GM23338 (cell line): ENCODE data around the gene ENPP1. TPM values are rescaled to one million over a fixed set of nuclear protein-coding genes. Genes with fewer than 3 reads are reported as not detected.

Experiments
- ATAC-seq: fragments of 200-7000 bp; cut with Tn5 transposase; 3 replicates; pipeline ENCODE4 v1.9.1; 2020
- DNase-seq: peaks from one replicate; pipeline ENCODE4 v3.0.0-alpha.2; 2015; ENCODE audit warnings: low spot score
- H2AFZ ChIP-seq: fragments of 200-600 bp; sonication (generic); 2 replicates; pipeline ENCODE4 v1.8.0; 2016; ENCODE audit warnings: antibody characterized with exemption, mild to moderate bottlenecking, moderate library complexity
- H3F3A ChIP-seq: fragments of 200-600 bp; sonication (generic); replicated peaks from 2 replicates; pipeline ENCODE4 v1.8.0; 2017; ENCODE audit warnings: antibody characterized with exemption, mixed run types, low read depth
- H3K27ac ChIP-seq: fragments of 200-600 bp; sonication (generic); 2 replicates; pipeline ENCODE4 v1.6.1; 2016; ENCODE audit warnings: low read depth
- H3K27me3 ChIP-seq: fragments of 200-600 bp; sonication (generic); 2 replicates; pipeline ENCODE4 v1.8.0; 2016; ENCODE audit warnings: mild to moderate bottlenecking, mixed run types, moderate library complexity; ENCODE audit not compliant: insufficient read depth
- H3K36me3 ChIP-seq: fragments of 200-600 bp; sonication (generic); 2 replicates; pipeline ENCODE4 v1.8.0; 2016; ENCODE audit warnings: mild to moderate bottlenecking; ENCODE audit not compliant: insufficient read depth
- H3K4me1 ChIP-seq: fragments of 200-600 bp; sonication (generic); 2 replicates; pipeline ENCODE4 v1.8.0; 2016; ENCODE audit warnings: mild to moderate bottlenecking, moderate library complexity; ENCODE audit not compliant: insufficient read depth
- H3K4me2 ChIP-seq: fragments of 200-600 bp; sonication (generic); 2 replicates; pipeline ENCODE4 v1.7.1; 2017; ENCODE audit warnings: mixed run types
- H3K4me3 ChIP-seq: fragments of 200-600 bp; sonication (generic); 2 replicates; pipeline ENCODE4 v1.6.1; 2016; ENCODE audit warnings: mixed run types
- H3K79me2 ChIP-seq: fragments of 200-600 bp; sonication (generic); replicated peaks from 2 replicates; pipeline ENCODE4 v1.8.0; 2017; ENCODE audit warnings: mild to moderate bottlenecking; ENCODE audit not compliant: insufficient read depth
- H3K9me2 ChIP-seq: fragments of 200-600 bp; sonication (generic); 2 replicates; pipeline ENCODE4 v1.8.0; 2017; ENCODE audit not compliant: insufficient read depth
- H4K20me1 ChIP-seq: fragments of 200-600 bp; sonication (generic); replicated peaks from 2 replicates; pipeline ENCODE4 v1.8.0; 2017; ENCODE audit warnings: mild to moderate bottlenecking; ENCODE audit not compliant: insufficient read depth
- H3K27ac Mint-ChIP-seq: 2 replicates; pipeline ENCODE4 v1.8.0; 2020; ENCODE audit warnings: inconsistent platforms, mild to moderate bottlenecking, moderate library complexity, mixed read lengths
- H3K27me3 Mint-ChIP-seq: 3 replicates; pipeline ENCODE4 v1.8.0; 2022; ENCODE audit warnings: low read depth, mild to moderate bottlenecking, moderate library complexity, mixed read lengths, inconsistent platforms; ENCODE audit not compliant: insufficient read depth, poor library complexity
- H3K36me3 Mint-ChIP-seq: 3 replicates; pipeline ENCODE4 v1.8.0; 2021; ENCODE audit warnings: low read depth, mild to moderate bottlenecking, inconsistent platforms, moderate library complexity, mixed read lengths
- H3K4me1 Mint-ChIP-seq: 3 replicates; pipeline ENCODE4 v1.8.0; 2020; ENCODE audit warnings: mild to moderate bottlenecking, inconsistent platforms, mixed read lengths
- H3K4me3 Mint-ChIP-seq: 3 replicates; pipeline ENCODE4 v1.8.0; 2021; ENCODE audit warnings: moderate library complexity, mild to moderate bottlenecking, inconsistent platforms, mixed read lengths
- H3K9me3 Mint-ChIP-seq: 3 replicates; pipeline ENCODE4 v1.8.0; 2020; ENCODE audit warnings: moderate library complexity, mild to moderate bottlenecking, inconsistent platforms, mixed read lengths
- CREB1 ChIP-seq: fragments of 250-450 bp; sonication (Bioruptor Pico); IDR thresholded peaks from 2 replicates; pipeline ENCODE4 v1.5.0; 2020; ENCODE audit warnings: low read depth, mild to moderate bottlenecking, moderate library complexity
- EZH2 ChIP-seq: fragments of 200-600 bp; sonication (generic); IDR thresholded peaks from one replicate; pipeline ENCODE4 v1.8.0; 2017; ENCODE audit warnings: antibody characterized with exemption, mild to moderate bottlenecking, low read depth; ENCODE audit not compliant: unreplicated experiment
- EZH2phosphoT487 ChIP-seq: fragments of 200-600 bp; sonication (generic); IDR thresholded peaks from one replicate; pipeline ENCODE4 v1.8.1; 2018; ENCODE audit warnings: antibody characterized with exemption; ENCODE audit not compliant: unreplicated experiment
- JUNB ChIP-seq: IDR thresholded peaks from one replicate; pipeline ENCODE4 v1.6.1; 2016; ENCODE audit warnings: antibody characterized with exemption; ENCODE audit not compliant: unreplicated experiment
- NANOG ChIP-seq: IDR thresholded peaks from 2 replicates; pipeline ENCODE4 v1.6.1; 2016; ENCODE audit warnings: antibody characterized with exemption, borderline replicate concordance
- STAT1 ChIP-seq: IDR thresholded peaks from one replicate; pipeline ENCODE4 v1.6.1; 2016; ENCODE audit warnings: antibody characterized with exemption; ENCODE audit not compliant: unreplicated experiment
- ZNF114 ChIP-seq: fragments of 250-450 bp; sonication (Bioruptor Pico); IDR thresholded peaks from 2 replicates; pipeline ENCODE4 v1.5.0; 2020; ENCODE audit warnings: mild to moderate bottlenecking, moderate library complexity
- ZNF331 ChIP-seq: fragments of 250-450 bp; sonication (Bioruptor Pico); IDR thresholded peaks from 2 replicates; pipeline ENCODE4 v1.5.0; 2020; ENCODE audit warnings: low read depth, mild to moderate bottlenecking, moderate library complexity
- polyA plus RNA-seq: library from polyadenylated mRNA; unstranded; fragments of >200 nt; fragmentation: Nextera tagmentation; extraction: Ambion mirVana; gene quantifications from 2 replicates; pipeline ENCODE4 v1.2.1, GENCODE V29; 2016
- total RNA-seq: library from RNA; depleted of rRNA; stranded (reverse); fragments of >200 nt; shearing (Covaris generic); gene quantifications from 2 replicates; pipeline ENCODE4 v1.2.3, GENCODE V29; 2014
- TF ChIP-seq, protein P1 (sequence below), 2 experiments: fragments of 200-600 bp in 1 of 2; sonication (generic) in 1 of 2; conservative IDR thresholded peaks; 2 replicates each; pipeline versions ENCODE4 v1.5.1 to v1.6.1; 2016 to 2017; ENCODE audit warnings: antibody characterized with exemption in 2 of 2, low read depth in 2 of 2, mild to moderate bottlenecking in 2 of 2, moderate library complexity in 1 of 2
- TF ChIP-seq, protein P2 (sequence below): IDR thresholded peaks from 2 replicates; pipeline ENCODE4 v1.6.1; 2016; ENCODE audit warnings: antibody characterized with exemption
- TF ChIP-seq, protein P3 (sequence below): IDR thresholded peaks from one replicate; pipeline ENCODE4 v1.6.1; 2018; ENCODE audit warnings: antibody characterized with exemption; ENCODE audit not compliant: unreplicated experiment
- TF ChIP-seq, protein P4 (sequence below): fragments of 250-450 bp; sonication (Bioruptor Pico); IDR thresholded peaks from 2 replicates; pipeline ENCODE4 v1.5.0; 2020; ENCODE audit warnings: mild to moderate bottlenecking, moderate library complexity

ENPP1 gene
- total and polyA plus RNA-seq, 2 experiments from 2014 or later = 17.3 to 46.9 TPM

DNA sequence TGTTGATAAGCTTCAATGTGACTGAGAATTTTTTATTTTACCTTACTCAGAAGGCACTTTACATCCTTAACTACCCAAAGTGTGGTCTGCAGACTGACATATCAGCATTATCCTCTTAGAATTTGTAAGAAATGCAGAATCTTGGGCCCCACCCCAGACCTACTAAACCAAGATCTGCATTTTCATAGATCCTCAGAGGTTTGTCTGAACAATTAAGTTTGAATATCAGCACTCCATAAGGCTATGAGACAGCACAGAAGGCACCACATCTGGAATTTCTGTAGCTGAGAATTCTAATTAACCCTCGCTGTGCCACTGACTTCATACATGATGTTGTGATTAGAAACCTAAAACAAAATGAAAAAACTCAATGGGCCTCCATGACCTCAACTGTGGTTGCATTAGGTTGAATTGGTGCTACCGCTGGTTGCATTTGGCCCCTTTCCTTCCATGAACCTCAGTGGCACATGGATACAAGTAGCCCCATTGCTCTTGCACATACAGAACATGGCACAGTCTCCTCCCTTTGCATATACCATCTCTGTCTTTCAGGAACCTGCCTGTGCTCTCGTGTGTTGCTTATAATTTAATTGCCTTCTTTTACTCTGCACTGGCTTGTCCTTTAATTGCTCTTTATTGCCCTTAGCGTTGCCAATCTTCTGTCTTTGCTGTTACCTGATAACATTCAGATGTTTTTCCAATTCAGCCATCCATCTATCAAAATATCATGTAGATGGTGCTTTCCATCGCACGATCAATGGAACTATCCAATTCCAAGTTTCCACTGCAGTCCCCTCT, 13.4 kb downstream of the ENPP1 start:
- H3K4me2 ChIP-seq = no peak overlapping the region
- Mint-ChIP-seq H3K4me3 (no peak overlapping the region), H3K36me3 (peaks cover 3% of the 10 kb centered on the region; the same call in 1 of the 3 replicates), H3K27ac (no peak overlapping the region), H3K27me3 (no peaks in the 10 kb centered on the region), H3K4me1 (peaks cover 7% of the 10 kb centered on the region), H3K9me3 (no peaks in the 10 kb centered on the region)
- H3K4me3 ChIP-seq = no peak overlapping the region
- H3K27ac ChIP-seq = no peak overlapping the region
- H4K20me1 ChIP-seq = peaks cover 5% of the 10 kb centered on the region
- DNase-seq (no peak), ATAC-seq (no peak)
- no peak overlapping the region for H2AFZ ChIP-seq
- H3K27me3 ChIP-seq = no peaks in the 10 kb centered on the region
- no peaks in the 10 kb centered on the region for H3F3A ChIP-seq
- peaks cover 8% of the 10 kb centered on the region for H3K4me1 ChIP-seq
- TF ChIP-seq STAT1 (no peak), EZH2 (no peak), JUNB (no peak), EZH2phosphoT487 (no peak), ZNF114 (CRISPR knock-in tag) (no peak), CREB1 (no peak), ZNF331 (CRISPR knock-in tag) (no peak), NANOG (no peak)
- TF ChIP-seq, protein P1, sequence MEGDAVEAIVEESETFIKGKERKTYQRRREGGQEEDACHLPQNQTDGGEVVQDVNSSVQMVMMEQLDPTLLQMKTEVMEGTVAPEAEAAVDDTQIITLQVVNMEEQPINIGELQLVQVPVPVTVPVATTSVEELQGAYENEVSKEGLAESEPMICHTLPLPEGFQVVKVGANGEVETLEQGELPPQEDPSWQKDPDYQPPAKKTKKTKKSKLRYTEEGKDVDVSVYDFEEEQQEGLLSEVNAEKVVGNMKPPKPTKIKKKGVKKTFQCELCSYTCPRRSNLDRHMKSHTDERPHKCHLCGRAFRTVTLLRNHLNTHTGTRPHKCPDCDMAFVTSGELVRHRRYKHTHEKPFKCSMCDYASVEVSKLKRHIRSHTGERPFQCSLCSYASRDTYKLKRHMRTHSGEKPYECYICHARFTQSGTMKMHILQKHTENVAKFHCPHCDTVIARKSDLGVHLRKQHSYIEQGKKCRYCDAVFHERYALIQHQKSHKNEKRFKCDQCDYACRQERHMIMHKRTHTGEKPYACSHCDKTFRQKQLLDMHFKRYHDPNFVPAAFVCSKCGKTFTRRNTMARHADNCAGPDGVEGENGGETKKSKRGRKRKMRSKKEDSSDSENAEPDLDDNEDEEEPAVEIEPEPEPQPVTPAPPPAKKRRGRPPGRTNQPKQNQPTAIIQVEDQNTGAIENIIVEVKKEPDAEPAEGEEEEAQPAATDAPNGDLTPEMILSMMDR (conservative IDR thresholded peaks at IDR 0.05; ENCODE audit: low read depth in 2 of 2) = no peak
- TF ChIP-seq, protein P2, sequence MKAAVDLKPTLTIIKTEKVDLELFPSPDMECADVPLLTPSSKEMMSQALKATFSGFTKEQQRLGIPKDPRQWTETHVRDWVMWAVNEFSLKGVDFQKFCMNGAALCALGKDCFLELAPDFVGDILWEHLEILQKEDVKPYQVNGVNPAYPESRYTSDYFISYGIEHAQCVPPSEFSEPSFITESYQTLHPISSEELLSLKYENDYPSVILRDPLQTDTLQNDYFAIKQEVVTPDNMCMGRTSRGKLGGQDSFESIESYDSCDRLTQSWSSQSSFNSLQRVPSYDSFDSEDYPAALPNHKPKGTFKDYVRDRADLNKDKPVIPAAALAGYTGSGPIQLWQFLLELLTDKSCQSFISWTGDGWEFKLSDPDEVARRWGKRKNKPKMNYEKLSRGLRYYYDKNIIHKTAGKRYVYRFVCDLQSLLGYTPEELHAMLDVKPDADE = no peak
- TF ChIP-seq, protein P3, sequence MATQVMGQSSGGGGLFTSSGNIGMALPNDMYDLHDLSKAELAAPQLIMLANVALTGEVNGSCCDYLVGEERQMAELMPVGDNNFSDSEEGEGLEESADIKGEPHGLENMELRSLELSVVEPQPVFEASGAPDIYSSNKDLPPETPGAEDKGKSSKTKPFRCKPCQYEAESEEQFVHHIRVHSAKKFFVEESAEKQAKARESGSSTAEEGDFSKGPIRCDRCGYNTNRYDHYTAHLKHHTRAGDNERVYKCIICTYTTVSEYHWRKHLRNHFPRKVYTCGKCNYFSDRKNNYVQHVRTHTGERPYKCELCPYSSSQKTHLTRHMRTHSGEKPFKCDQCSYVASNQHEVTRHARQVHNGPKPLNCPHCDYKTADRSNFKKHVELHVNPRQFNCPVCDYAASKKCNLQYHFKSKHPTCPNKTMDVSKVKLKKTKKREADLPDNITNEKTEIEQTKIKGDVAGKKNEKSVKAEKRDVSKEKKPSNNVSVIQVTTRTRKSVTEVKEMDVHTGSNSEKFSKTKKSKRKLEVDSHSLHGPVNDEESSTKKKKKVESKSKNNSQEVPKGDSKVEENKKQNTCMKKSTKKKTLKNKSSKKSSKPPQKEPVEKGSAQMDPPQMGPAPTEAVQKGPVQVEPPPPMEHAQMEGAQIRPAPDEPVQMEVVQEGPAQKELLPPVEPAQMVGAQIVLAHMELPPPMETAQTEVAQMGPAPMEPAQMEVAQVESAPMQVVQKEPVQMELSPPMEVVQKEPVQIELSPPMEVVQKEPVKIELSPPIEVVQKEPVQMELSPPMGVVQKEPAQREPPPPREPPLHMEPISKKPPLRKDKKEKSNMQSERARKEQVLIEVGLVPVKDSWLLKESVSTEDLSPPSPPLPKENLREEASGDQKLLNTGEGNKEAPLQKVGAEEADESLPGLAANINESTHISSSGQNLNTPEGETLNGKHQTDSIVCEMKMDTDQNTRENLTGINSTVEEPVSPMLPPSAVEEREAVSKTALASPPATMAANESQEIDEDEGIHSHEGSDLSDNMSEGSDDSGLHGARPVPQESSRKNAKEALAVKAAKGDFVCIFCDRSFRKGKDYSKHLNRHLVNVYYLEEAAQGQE = no peak
- TF ChIP-seq, protein P4, sequence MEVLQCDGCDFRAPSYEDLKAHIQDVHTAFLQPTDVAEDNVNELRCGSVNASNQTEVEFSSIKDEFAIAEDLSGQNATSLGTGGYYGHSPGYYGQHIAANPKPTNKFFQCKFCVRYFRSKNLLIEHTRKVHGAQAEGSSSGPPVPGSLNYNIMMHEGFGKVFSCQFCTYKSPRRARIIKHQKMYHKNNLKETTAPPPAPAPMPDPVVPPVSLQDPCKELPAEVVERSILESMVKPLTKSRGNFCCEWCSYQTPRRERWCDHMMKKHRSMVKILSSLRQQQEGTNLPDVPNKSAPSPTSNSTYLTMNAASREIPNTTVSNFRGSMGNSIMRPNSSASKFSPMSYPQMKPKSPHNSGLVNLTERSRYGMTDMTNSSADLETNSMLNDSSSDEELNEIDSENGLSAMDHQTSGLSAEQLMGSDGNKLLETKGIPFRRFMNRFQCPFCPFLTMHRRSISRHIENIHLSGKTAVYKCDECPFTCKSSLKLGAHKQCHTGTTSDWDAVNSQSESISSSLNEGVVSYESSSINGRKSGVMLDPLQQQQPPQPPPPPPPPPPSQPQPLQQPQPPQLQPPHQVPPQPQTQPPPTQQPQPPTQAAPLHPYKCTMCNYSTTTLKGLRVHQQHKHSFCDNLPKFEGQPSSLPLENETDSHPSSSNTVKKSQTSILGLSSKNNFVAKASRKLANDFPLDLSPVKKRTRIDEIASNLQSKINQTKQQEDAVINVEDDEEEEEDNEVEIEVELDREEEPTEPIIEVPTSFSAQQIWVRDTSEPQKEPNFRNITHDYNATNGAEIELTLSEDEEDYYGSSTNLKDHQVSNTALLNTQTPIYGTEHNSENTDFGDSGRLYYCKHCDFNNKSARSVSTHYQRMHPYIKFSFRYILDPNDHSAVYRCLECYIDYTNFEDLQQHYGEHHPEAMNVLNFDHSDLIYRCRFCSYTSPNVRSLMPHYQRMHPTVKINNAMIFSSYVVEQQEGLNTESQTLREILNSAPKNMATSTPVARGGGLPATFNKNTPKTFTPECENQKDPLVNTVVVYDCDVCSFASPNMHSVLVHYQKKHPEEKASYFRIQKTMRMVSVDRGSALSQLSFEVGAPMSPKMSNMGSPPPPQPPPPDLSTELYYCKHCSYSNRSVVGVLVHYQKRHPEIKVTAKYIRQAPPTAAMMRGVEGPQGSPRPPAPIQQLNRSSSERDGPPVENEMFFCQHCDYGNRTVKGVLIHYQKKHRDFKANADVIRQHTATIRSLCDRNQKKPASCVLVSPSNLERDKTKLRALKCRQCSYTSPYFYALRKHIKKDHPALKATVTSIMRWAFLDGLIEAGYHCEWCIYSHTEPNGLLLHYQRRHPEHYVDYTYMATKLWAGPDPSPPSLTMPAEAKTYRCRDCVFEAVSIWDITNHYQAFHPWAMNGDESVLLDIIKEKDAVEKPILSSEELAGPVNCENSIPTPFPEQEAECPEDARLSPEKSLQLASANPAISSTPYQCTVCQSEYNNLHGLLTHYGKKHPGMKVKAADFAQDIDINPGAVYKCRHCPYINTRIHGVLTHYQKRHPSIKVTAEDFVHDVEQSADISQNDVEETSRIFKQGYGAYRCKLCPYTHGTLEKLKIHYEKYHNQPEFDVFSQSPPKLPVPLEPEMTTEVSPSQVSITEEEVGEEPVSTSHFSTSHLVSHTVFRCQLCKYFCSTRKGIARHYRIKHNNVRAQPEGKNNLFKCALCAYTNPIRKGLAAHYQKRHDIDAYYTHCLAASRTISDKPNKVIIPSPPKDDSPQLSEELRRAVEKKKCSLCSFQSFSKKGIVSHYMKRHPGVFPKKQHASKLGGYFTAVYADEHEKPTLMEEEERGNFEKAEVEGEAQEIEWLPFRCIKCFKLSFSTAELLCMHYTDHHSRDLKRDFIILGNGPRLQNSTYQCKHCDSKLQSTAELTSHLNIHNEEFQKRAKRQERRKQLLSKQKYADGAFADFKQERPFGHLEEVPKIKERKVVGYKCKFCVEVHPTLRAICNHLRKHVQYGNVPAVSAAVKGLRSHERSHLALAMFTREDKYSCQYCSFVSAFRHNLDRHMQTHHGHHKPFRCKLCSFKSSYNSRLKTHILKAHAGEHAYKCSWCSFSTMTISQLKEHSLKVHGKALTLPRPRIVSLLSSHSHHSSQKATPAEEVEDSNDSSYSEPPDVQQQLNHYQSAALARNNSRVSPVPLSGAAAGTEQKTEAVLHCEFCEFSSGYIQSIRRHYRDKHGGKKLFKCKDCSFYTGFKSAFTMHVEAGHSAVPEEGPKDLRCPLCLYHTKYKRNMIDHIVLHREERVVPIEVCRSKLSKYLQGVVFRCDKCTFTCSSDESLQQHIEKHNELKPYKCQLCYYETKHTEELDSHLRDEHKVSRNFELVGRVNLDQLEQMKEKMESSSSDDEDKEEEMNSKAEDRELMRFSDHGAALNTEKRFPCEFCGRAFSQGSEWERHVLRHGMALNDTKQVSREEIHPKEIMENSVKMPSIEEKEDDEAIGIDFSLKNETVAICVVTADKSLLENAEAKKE (CRISPR knock-in tag) = no peak
- peaks cover 75% of the 10 kb centered on the region for H3K79me2 ChIP-seq
- no peaks in the 10 kb centered on the region for H3K9me2 ChIP-seq
- H3K36me3 ChIP-seq = no peaks in the 10 kb centered on the region
